ENCODE data around the gene PLPPR1.

DNA sequence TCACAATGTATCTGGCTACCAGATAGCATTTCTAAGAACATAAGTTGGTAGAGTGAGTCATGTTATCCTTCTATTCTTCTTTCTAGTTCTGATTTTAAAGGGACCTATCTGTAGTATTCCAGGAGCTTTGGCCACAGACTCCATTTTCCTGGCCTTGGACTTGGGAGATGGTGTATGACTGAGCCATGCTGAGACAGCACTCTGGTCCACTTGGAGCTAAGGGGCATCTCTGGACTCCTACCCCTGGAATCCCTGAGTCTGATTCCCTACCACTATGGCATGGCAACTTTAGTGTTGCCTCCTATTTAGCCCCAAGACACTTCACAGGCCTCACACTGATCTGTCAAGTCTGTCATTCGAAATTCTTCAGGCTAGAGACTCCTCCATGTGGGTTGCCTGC lies 297.5 kb downstream of the PLPPR1 start:
- TF ChIP-seq YY1 (IDR thresholded peaks at IDR 0.05) (no peak), RXRA (IDR thresholded peaks at IDR 0.05) (no peak), SP1 (IDR thresholded peaks at IDR 0.05) (no peak), TAF1 (conservative IDR thresholded peaks at IDR 0.05) (no peak), EGR1 (IDR thresholded peaks at IDR 0.05; ENCODE audit: low read depth in 2 of 2) (no peak), JUND (IDR thresholded peaks at IDR 0.05) (no peak)
- TF ChIP-seq, protein P1, sequence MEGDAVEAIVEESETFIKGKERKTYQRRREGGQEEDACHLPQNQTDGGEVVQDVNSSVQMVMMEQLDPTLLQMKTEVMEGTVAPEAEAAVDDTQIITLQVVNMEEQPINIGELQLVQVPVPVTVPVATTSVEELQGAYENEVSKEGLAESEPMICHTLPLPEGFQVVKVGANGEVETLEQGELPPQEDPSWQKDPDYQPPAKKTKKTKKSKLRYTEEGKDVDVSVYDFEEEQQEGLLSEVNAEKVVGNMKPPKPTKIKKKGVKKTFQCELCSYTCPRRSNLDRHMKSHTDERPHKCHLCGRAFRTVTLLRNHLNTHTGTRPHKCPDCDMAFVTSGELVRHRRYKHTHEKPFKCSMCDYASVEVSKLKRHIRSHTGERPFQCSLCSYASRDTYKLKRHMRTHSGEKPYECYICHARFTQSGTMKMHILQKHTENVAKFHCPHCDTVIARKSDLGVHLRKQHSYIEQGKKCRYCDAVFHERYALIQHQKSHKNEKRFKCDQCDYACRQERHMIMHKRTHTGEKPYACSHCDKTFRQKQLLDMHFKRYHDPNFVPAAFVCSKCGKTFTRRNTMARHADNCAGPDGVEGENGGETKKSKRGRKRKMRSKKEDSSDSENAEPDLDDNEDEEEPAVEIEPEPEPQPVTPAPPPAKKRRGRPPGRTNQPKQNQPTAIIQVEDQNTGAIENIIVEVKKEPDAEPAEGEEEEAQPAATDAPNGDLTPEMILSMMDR (IDR thresholded peaks at IDR 0.05; ENCODE audit: low read depth, low read length, missing input control), result no peak
- TF ChIP-seq, protein P2, sequence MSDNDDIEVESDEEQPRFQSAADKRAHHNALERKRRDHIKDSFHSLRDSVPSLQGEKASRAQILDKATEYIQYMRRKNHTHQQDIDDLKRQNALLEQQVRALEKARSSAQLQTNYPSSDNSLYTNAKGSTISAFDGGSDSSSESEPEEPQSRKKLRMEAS (IDR thresholded peaks at IDR 0.05), result no peak
